ENCODE data around the gene RPN1.
"Not testable (repeated sequence)": the region's sequence is repeated elsewhere in the genome, so short reads cannot be mapped to it uniquely, and the experiment has no call there.

- TF ChIP-seq SMC3 (IDR thresholded peaks at IDR 0.05; ENCODE audit: borderline replicate concordance, low read length); CBX5 (IDR thresholded peaks at IDR 0.05; ENCODE audit: low read depth): not testable (repeated sequence)
Observed at GRCh38 chr3:128586391-128586790, 64.2 kb downstream of the RPN1 start.

All from GM12878 (cell line).